ENCODE data around the gene SGIP1. TPM values are rescaled to one million over a fixed set of nuclear protein-coding genes. Genes with fewer than 3 reads are reported as not detected.
A peak's percentile ranks its signal among the peaks of the same experiment; 100 is the strongest.
"Not testable (repeated sequence)": the region's sequence is repeated elsewhere in the genome, so short reads cannot be mapped to it uniquely, and the experiment has no call there.

Gene SGIP1
- total and polyA plus RNA-seq, 2 experiments from 2014 or later, result 3.3 to 8.8 TPM

GRCh38 chr1:66576645-66577044 lies 42.7 kb downstream of the SGIP1 start:
- Histone ChIP-seq H3K9me3 (ENCODE audit: low read depth) (no peaks in the 10 kb centered on the region), H3K27me3 (no peaks in the 10 kb centered on the region), H3K36me3 (no peaks in the 10 kb centered on the region), H3K4me3 (no peak overlapping the region), H3K27ac (no peak overlapping the region), H3K4me1 (ENCODE audit: low read depth) (peaks cover 13% of the 10 kb centered on the region)
- DNase-seq (ENCODE audit: low read depth in 1 of 2, low spot score in 1 of 2), result peak; percentile 28 to 48
- no peak for TF ChIP-seq CTCF (IDR thresholded peaks at IDR 0.05; ENCODE audit: low read depth, low read length)

- DNase-seq (ENCODE audit: low read depth in 1 of 2, low spot score in 1 of 2), result no peak
- Histone ChIP-seq H3K27ac (no peak overlapping the region), H3K27me3 (no peaks in the 10 kb centered on the region), H3K4me1 (ENCODE audit: low read depth) (peaks cover 13% of the 10 kb centered on the region), H3K4me3 (no peak overlapping the region), H3K36me3 (no peaks in the 10 kb centered on the region), H3K9me3 (ENCODE audit: low read depth) (no peaks in the 10 kb centered on the region)
- no peak for TF ChIP-seq CTCF (IDR thresholded peaks at IDR 0.05; ENCODE audit: low read depth, low read length)
These were observed 44.9 kb downstream of the SGIP1 start for GRCh38 chr1:66578841-66579240.

GRCh38 chr1:66580081-66580480 lies 46.1 kb downstream of the SGIP1 start:
- no peaks in the 10 kb centered on the region for H3K36me3 ChIP-seq
- H3K4me1 ChIP-seq (ENCODE audit: low read depth), result peaks cover 16% of the 10 kb centered on the region
- TF ChIP-seq CTCF (IDR thresholded peaks at IDR 0.05; ENCODE audit: low read depth, low read length), result no peak
- H3K4me3 ChIP-seq, result no peak overlapping the region
- no peak for DNase-seq (ENCODE audit: low read depth in 1 of 2, low spot score in 1 of 2)
- no peaks in the 10 kb centered on the region for H3K27me3 ChIP-seq
- H3K9me3 ChIP-seq (ENCODE audit: low read depth), result no peaks in the 10 kb centered on the region
- no peak overlapping the region for H3K27ac ChIP-seq

- Histone ChIP-seq H3K27me3 (no peaks in the 10 kb centered on the region), H3K4me3 (no peak overlapping the region), H3K9me3 (ENCODE audit: low read depth) (no peaks in the 10 kb centered on the region), H3K27ac (no peak overlapping the region), H3K36me3 (no peaks in the 10 kb centered on the region), H3K4me1 (ENCODE audit: low read depth) (peaks cover 8% of the 10 kb centered on the region)
- no peak for DNase-seq (ENCODE audit: low read depth in 1 of 2, low spot score in 1 of 2)
- TF ChIP-seq CTCF (IDR thresholded peaks at IDR 0.05; ENCODE audit: low read depth, low read length), result no peak
These were observed 49.1 kb downstream of the SGIP1 start for GRCh38 chr1:66583021-66583420.

- Histone ChIP-seq H3K27me3 (no peaks in the 10 kb centered on the region), H3K27ac (no peak overlapping the region), H3K36me3 (no peaks in the 10 kb centered on the region), H3K4me3 (no peak overlapping the region), H3K4me1 (ENCODE audit: low read depth) (peaks cover 8% of the 10 kb centered on the region), H3K9me3 (ENCODE audit: low read depth) (no peaks in the 10 kb centered on the region)
- no peak for DNase-seq (ENCODE audit: low read depth in 1 of 2, low spot score in 1 of 2)
- TF ChIP-seq CTCF (IDR thresholded peaks at IDR 0.05; ENCODE audit: low read depth, low read length), result no peak
These were observed 51.0 kb downstream of the SGIP1 start for GRCh38 chr1:66585002-66585401.

- H3K27me3 ChIP-seq, result no peaks in the 10 kb centered on the region
These were observed 55.4 kb downstream of the SGIP1 start for GRCh38 chr1:66589326-66589725.

GRCh38 chr1:66592106-66592507 lies 58.2 kb downstream of the SGIP1 start:
- not testable (repeated sequence) for H3K36me3 ChIP-seq; H3K9me3 ChIP-seq (ENCODE audit: low read depth); DNase-seq (ENCODE audit: low read depth in 1 of 2, low spot score in 1 of 2); H3K27ac ChIP-seq; H3K27me3 ChIP-seq; H3K4me3 ChIP-seq; H3K4me1 ChIP-seq (ENCODE audit: low read depth)

More at GRCh38 chr1:66589326-66589725, 55.4 kb downstream of the SGIP1 start:
- no peak for DNase-seq (ENCODE audit: low read depth in 1 of 2, low spot score in 1 of 2)
- Histone ChIP-seq H3K36me3 (no peaks in the 10 kb centered on the region), H3K27ac (no peak overlapping the region), H3K9me3 (ENCODE audit: low read depth) (no peaks in the 10 kb centered on the region), H3K4me3 (no peak overlapping the region), H3K4me1 (ENCODE audit: low read depth) (peaks cover 8% of the 10 kb centered on the region)
- TF ChIP-seq CTCF (IDR thresholded peaks at IDR 0.05; ENCODE audit: low read depth, low read length), result no peak
